T-helper 9 cell (primary cell): ENCODE measurements around the gene ZNHIT6.
"Not testable (repeated sequence)": the region's sequence is repeated elsewhere in the genome, so short reads cannot be mapped to it uniquely, and the experiment has no call there.

Source experiments
- DNase-seq: peaks from one replicate; pipeline ENCODE4 v3.0.0-alpha.2; 2020

ZNHIT6 gene

GRCh38 chr1:85665932-85666331, 42.3 kb downstream of the ZNHIT6 start:
- no peak for DNase-seq

GRCh38 chr1:85663382-85663781, 44.9 kb downstream of the ZNHIT6 start:
- no peak for DNase-seq

- no peak for DNase-seq
These were observed 46.5 kb downstream of the ZNHIT6 start for GRCh38 chr1:85661767-85662166.

GRCh38 chr1:85660541-85660940, 47.7 kb downstream of the ZNHIT6 start:
- no peak for DNase-seq

GRCh38 chr1:85659174-85659573, 49.1 kb downstream of the ZNHIT6 start:
- DNase-seq: no peak

- DNase-seq: no peak
These were observed 51.3 kb downstream of the ZNHIT6 start for GRCh38 chr1:85656948-85657347.

GRCh38 chr1:85656256-85656655, 52.0 kb downstream of the ZNHIT6 start:
- DNase-seq: no peak

- DNase-seq: no peak
These were observed 52.9 kb downstream of the ZNHIT6 start for GRCh38 chr1:85655315-85655714.

GRCh38 chr1:85654066-85654782, 54.0 kb downstream of the ZNHIT6 start:
- no peak for DNase-seq

- no peak for DNase-seq
These were observed 55.9 kb downstream of the ZNHIT6 start for GRCh38 chr1:85652327-85652726.

- no peak for DNase-seq
These were observed 57.6 kb downstream of the ZNHIT6 start for GRCh38 chr1:85650645-85651044.

- DNase-seq: no peak
These were observed 58.6 kb downstream of the ZNHIT6 start for GRCh38 chr1:85649591-85649990.

GRCh38 chr1:85641598-85642556, 66.4 kb downstream of the ZNHIT6 start:
- DNase-seq: not testable (repeated sequence)

- DNase-seq: not testable (repeated sequence)
These were observed 68.3 kb downstream of the ZNHIT6 start for GRCh38 chr1:85639920-85640319.

GRCh38 chr1:85638412-85638811, 69.8 kb downstream of the ZNHIT6 start:
- no peak for DNase-seq

- no peak for DNase-seq
These were observed 77.7 kb downstream of the ZNHIT6 start for GRCh38 chr1:85630493-85630892.

GRCh38 chr1:85629532-85629920, 78.7 kb downstream of the ZNHIT6 start:
- no peak for DNase-seq

GRCh38 chr1:85628791-85629531, 79.3 kb downstream of the ZNHIT6 start:
- no peak for DNase-seq

GRCh38 chr1:85626818-85627217, 81.4 kb downstream of the ZNHIT6 start:
- DNase-seq: no peak

GRCh38 chr1:85624361-85624760, 83.9 kb downstream of the ZNHIT6 start:
- DNase-seq: no peak

GRCh38 chr1:85623061-85623471, 85.2 kb downstream of the ZNHIT6 start:
- DNase-seq: no peak

- DNase-seq: no peak
These were observed 86.8 kb downstream of the ZNHIT6 start for GRCh38 chr1:85621430-85621829.

GRCh38 chr1:85617633-85618100, 90.6 kb downstream of the ZNHIT6 start:
- DNase-seq: no peak
